B cell (primary cell): ENCODE measurements around the gene CFAP20DC. TPM values are rescaled to one million over a fixed set of nuclear protein-coding genes. Genes with fewer than 3 reads are reported as not detected.
"Not testable (repeated sequence)": the region's sequence is repeated elsewhere in the genome, so short reads cannot be mapped to it uniquely, and the experiment has no call there.

Experiments
- ATAC-seq: fragments of 200-7000 bp; cut with Tn5 transposase; one replicate; pipeline ENCODE4 v1.10.0; 2021; ENCODE audit warnings: low read depth, mild to moderate bottlenecking, moderate number of reproducible peaks, moderate library complexity
- CTCF ChIA-PET: fragments of 350-600 bp; sonication (Branson Sonifier 250); formaldehyde crosslinking; loops from one replicate; lab custom pipeline; 2021; ENCODE audit warnings: antibody characterized with exemption, inconsistent platforms; lab: Charles Lee
- POLR2A ChIA-PET: fragments of 350-600 bp; sonication (Branson Sonifier 250); formaldehyde crosslinking; loops from one replicate; lab custom pipeline; 2021; ENCODE audit warnings: antibody characterized with exemption; lab: Charles Lee
- DNase-seq: peaks from one replicate; pipeline ENCODE4 v3.0.0; 2013
- H2AFZ ChIP-seq: 2 replicates; pipeline ENCODE4 v1.6.1; 2012; ENCODE audit warnings: mild to moderate bottlenecking, low read depth, low read length; ENCODE audit not compliant: insufficient read depth, poor library complexity, severe bottlenecking
- H3K27ac ChIP-seq, 2 donors: 1 replicate in 1 of 2; 2 replicates in 1 of 2; pipeline ENCODE4 v1.5.1; 2012 to 2013; ENCODE audit warnings: low read length in 2 of 2, mild to moderate bottlenecking in 2 of 2, moderate library complexity in 1 of 2
- H3K27me3 ChIP-seq, 4 experiments: fragments of 200-600 bp in 1 of 4; sonication (generic) in 1 of 4; replicated peaks in 1 of 4; 1 replicate in 2 of 4; 2 replicates in 2 of 4; pipeline versions ENCODE4 v1.6.1 to v1.7.0; 2013 to 2016; ENCODE audit warnings: low read length in 3 of 4, mild to moderate bottlenecking in 2 of 4, mixed read lengths in 1 of 4, moderate library complexity in 1 of 4; ENCODE audit not compliant: insufficient read depth in 4 of 4, control insufficient read depth in 3 of 4; ENCODE audit errors: control extremely low read depth in 1 of 4
- H3K36me3 ChIP-seq, 2 experiments: replicated peaks in 1 of 2; 1 replicate in 1 of 2; 2 replicates in 1 of 2; pipeline versions ENCODE4 v1.6.1 to v1.7.1; 2013; ENCODE audit warnings: low read length in 1 of 2; ENCODE audit not compliant: insufficient read depth in 2 of 2, control insufficient read depth in 1 of 2; ENCODE audit errors: control extremely low read depth in 1 of 2, extremely low read depth in 1 of 2
- H3K4me1 ChIP-seq, 2 donors: fragments of 200-600 bp in 1 of 2; sonication (generic) in 1 of 2; 1 replicate in 1 of 2; 2 replicates in 1 of 2; pipeline versions ENCODE4 v1.5.1 to v1.6.1; 2013 to 2017; ENCODE audit warnings: low read length in 2 of 2; ENCODE audit not compliant: control insufficient read depth in 2 of 2, insufficient read depth in 2 of 2
- H3K4me2 ChIP-seq: replicated peaks from 2 replicates; pipeline ENCODE3; 2012; ENCODE audit warnings: mild to moderate bottlenecking, low read depth, low read length; ENCODE audit not compliant: poor library complexity, severe bottlenecking
- H3K4me3 ChIP-seq, 5 experiments: fragments of 200-600 bp in 1 of 5; sonication (generic) in 1 of 5; 1 replicate in 3 of 5; 2 replicates in 2 of 5; pipeline versions ENCODE4 v1.5.1 to v1.7.0; 2011 to 2016; ENCODE audit warnings: low read length in 4 of 5, mild to moderate bottlenecking in 4 of 5, low read depth in 2 of 5, control low read depth in 1 of 5, moderate library complexity in 1 of 5; ENCODE audit not compliant: insufficient read depth in 1 of 5; ENCODE audit errors: control extremely low read depth in 1 of 5, extremely low read depth in 1 of 5
- H3K79me2 ChIP-seq: fragments of 200-600 bp; sonication (generic); one replicate; pipeline ENCODE4 v1.6.0; 2016; ENCODE audit warnings: low read length; ENCODE audit not compliant: control insufficient read depth, insufficient read depth
- H3K9ac ChIP-seq: fragments of 200-600 bp; sonication (generic); 2 replicates; pipeline ENCODE4 v1.6.1; 2017; ENCODE audit warnings: mild to moderate bottlenecking, low read length, moderate library complexity
- H3K9me3 ChIP-seq, 3 donors: one replicate each; pipeline versions ENCODE4 v1.6.1 to v1.7.1; 2013; ENCODE audit warnings: low read length in 2 of 3; ENCODE audit not compliant: control insufficient read depth in 2 of 3, insufficient read depth in 1 of 3; ENCODE audit errors: control extremely low read depth in 1 of 3
- H4K20me1 ChIP-seq: 2 replicates; pipeline ENCODE4 v1.6.0; 2012; ENCODE audit warnings: mild to moderate bottlenecking, low read length; ENCODE audit not compliant: insufficient read depth, control insufficient read depth, poor library complexity, severe bottlenecking
- H3K27ac Mint-ChIP-seq: one replicate; pipeline ENCODE4 v1.8.0; 2021; ENCODE audit warnings: mixed read lengths
- H3K27me3 Mint-ChIP-seq: one replicate; pipeline ENCODE4 v1.8.0; 2021; ENCODE audit warnings: mixed read lengths
- H3K4me1 Mint-ChIP-seq: one replicate; pipeline ENCODE4 v1.8.0; 2021; ENCODE audit warnings: mixed read lengths
- H3K4me3 Mint-ChIP-seq: one replicate; pipeline ENCODE4 v1.8.0; 2021; ENCODE audit warnings: mixed read lengths
- H3K9me3 Mint-ChIP-seq: one replicate; pipeline ENCODE4 v1.8.0; 2022; ENCODE audit warnings: mixed read lengths; ENCODE audit not compliant: insufficient read depth
- EZH2 ChIP-seq: IDR thresholded peaks from 2 replicates; pipeline ENCODE4 v1.6.1; 2012; ENCODE audit warnings: borderline replicate concordance, low read depth, mild to moderate bottlenecking, moderate library complexity, low read length; ENCODE audit not compliant: insufficient read depth, poor library complexity, severe bottlenecking
- WGBS: methylation state at CpG from one replicate; pipeline ENCODE4 v1.1.5; 2013; ENCODE audit warnings: missing lambda C conversion rate; ENCODE audit not compliant: insufficient coverage; 5-methylcytosine and 5-hydroxymethylcytosine counted together
- intact Hi-C: fragments of 100-400 bp; cut with micrococcal nuclease; formaldehyde crosslinking; loops from one replicate; pipeline ENCODE4 v1.10.0; 2022
- polyA plus RNA-seq: library from polyadenylated mRNA; depleted of rRNA; stranded (reverse); fragments of >200 nt; gene quantifications from 2 replicates; pipeline ENCODE4 v1.2.3, GENCODE V29; 2012
- total RNA-seq, 2 donors: library from RNA; stranded (reverse); fragments of 120-200 nt in 1 of 2; gene quantifications; 1 replicate in 1 of 2; 2 replicates in 1 of 2; pipeline versions ENCODE4 v1.2.3 to v1.2.4, GENCODE V29; 2013 to 2022
- TF ChIP-seq, protein P1 (sequence below): fragments of 200-600 bp; IDR thresholded peaks from one replicate; pipeline ENCODE4 v1.8.0; 2022; ENCODE audit warnings: antibody characterized with exemption, mild to moderate bottlenecking

CFAP20DC gene
- total and polyA plus RNA-seq, 2 donors (not counting 1 experiment from before 2014, with no cell fraction given), result 0.27 to 1.2 TPM

DNA sequence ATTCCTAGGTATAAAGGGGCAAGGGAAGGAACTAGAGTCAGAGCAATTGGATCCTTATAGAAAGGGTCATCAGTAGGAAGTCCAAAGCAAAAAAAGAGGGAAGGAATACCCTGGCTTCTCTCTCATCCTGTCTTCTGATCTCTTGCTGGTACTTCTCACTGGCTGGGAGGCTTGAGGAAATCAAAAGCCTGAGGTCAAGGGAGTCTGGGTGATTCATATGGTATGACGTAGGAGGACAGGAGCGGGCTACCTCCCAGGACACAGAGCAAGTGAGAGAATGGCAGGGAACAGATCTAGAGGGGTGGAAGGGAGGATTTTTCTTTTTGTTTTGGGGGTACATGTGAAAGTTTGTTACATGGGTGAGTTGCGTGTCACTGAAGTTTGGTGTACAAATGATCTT is 76.0 kb downstream of the CFAP20DC start:
- H3K27ac Mint-ChIP-seq, result no peak overlapping the region
- no peaks in the 10 kb centered on the region for H3K27me3 ChIP-seq
- DNase-seq (no peak), ATAC-seq (no peak)
- no peaks in the 10 kb centered on the region for H3K36me3 ChIP-seq
- H3K9me3 ChIP-seq, result no peaks in the 10 kb centered on the region
- H3K79me2 ChIP-seq, result no peaks in the 10 kb centered on the region
- H3K4me3 Mint-ChIP-seq, result no peak overlapping the region
- ChIA-PET CTCF (no interaction called here), POLR2A (no interaction called here)
- H2AFZ ChIP-seq, result no peak overlapping the region
- H3K27ac ChIP-seq, result no peak overlapping the region
- no peaks in the 10 kb centered on the region for H4K20me1 ChIP-seq
- no peak overlapping the region for H3K9ac ChIP-seq
- H3K27me3 Mint-ChIP-seq, result no peaks in the 10 kb centered on the region
- H3K4me1 ChIP-seq, result peaks cover under 1 to 4% of the 10 kb centered on the region in 2 donors
- no peak overlapping the region for H3K4me3 ChIP-seq
- H3K9me3 Mint-ChIP-seq, result no peaks in the 10 kb centered on the region
- no peak for TF ChIP-seq EZH2
- TF ChIP-seq, protein P1, sequence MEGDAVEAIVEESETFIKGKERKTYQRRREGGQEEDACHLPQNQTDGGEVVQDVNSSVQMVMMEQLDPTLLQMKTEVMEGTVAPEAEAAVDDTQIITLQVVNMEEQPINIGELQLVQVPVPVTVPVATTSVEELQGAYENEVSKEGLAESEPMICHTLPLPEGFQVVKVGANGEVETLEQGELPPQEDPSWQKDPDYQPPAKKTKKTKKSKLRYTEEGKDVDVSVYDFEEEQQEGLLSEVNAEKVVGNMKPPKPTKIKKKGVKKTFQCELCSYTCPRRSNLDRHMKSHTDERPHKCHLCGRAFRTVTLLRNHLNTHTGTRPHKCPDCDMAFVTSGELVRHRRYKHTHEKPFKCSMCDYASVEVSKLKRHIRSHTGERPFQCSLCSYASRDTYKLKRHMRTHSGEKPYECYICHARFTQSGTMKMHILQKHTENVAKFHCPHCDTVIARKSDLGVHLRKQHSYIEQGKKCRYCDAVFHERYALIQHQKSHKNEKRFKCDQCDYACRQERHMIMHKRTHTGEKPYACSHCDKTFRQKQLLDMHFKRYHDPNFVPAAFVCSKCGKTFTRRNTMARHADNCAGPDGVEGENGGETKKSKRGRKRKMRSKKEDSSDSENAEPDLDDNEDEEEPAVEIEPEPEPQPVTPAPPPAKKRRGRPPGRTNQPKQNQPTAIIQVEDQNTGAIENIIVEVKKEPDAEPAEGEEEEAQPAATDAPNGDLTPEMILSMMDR, result no peak
- intact Hi-C loops, result no loop called here
- no peak overlapping the region for H3K4me2 ChIP-seq
- peaks cover 9% of the 10 kb centered on the region for H3K4me1 Mint-ChIP-seq
- 100% methylated on average over 2 of the region's 3 CpGs for WGBS

DNA sequence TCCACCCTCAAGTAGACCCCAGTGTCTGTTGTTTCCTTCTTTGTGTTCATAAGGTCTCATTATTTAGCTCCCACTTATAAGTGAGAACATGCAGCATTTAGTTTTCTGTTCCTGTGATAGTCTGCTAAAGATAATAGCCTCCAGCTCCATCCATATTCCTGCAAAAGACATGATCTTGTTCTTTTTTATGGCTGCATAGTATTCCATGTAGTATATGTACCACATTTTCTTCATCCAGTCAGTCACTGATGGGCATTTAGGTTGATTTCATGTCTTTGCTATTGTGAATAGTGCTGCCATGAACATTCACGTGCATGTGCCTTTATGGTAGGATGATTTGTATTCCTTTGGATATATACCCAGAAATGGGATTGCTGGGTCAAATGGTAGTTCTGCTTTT is 82.0 kb downstream of the CFAP20DC start:
- H3K4me1 ChIP-seq, H3K79me2 ChIP-seq, H3K9ac ChIP-seq, H3K9me3 Mint-ChIP-seq, H4K20me1 ChIP-seq, CTCF ChIA-PET, H3K27ac Mint-ChIP-seq, DNase-seq, H3K4me3 Mint-ChIP-seq, H3K4me3 ChIP-seq, H3K4me1 Mint-ChIP-seq, H3K27me3 ChIP-seq, H3K36me3 ChIP-seq, POLR2A ChIA-PET, H3K27ac ChIP-seq, H3K9me3 ChIP-seq, H3K27me3 Mint-ChIP-seq, H3K4me2 ChIP-seq, H2AFZ ChIP-seq, ATAC-seq, intact Hi-C loops: not testable (repeated sequence)
- WGBS, result no CpG with 5 or more reads among the region's 1 CpG
